SHP77 treated with DMSO at 0.1 percent for 48 hours (cell line): ENCODE measurements around the gene AUTS2.

Source experiments
- DNase-seq: peaks from one replicate; lab custom pipeline; 2025; lab: John Stamatoyannopoulos, UW

AUTS2 gene

GRCh38 chr7:70693686-70694433, 1095.6 kb downstream of the AUTS2 start:
- no peak for DNase-seq

GRCh38 chr7:70694434-70694970, 1096.2 kb downstream of the AUTS2 start:
- no peak for DNase-seq

GRCh38 chr7:70694971-70695794, 1096.9 kb downstream of the AUTS2 start:
- no peak for DNase-seq

GRCh38 chr7:70695795-70696083, 1097.5 kb downstream of the AUTS2 start:
- no peak for DNase-seq

- no peak for DNase-seq
These were observed 1098.0 kb downstream of the AUTS2 start for GRCh38 chr7:70696201-70696754.

- no peak for DNase-seq
These were observed 1100.1 kb downstream of the AUTS2 start for GRCh38 chr7:70698219-70698832.

GRCh38 chr7:70699271-70699670, 1101.0 kb downstream of the AUTS2 start:
- no peak for DNase-seq

- no peak for DNase-seq
These were observed 1102.0 kb downstream of the AUTS2 start for GRCh38 chr7:70700055-70700940.

- DNase-seq, result no peak
These were observed 1102.7 kb downstream of the AUTS2 start for GRCh38 chr7:70700941-70701425.

GRCh38 chr7:70701477-70701876, 1103.2 kb downstream of the AUTS2 start:
- no peak for DNase-seq

GRCh38 chr7:70701991-70702390, 1103.7 kb downstream of the AUTS2 start:
- no peak for DNase-seq

GRCh38 chr7:70703785-70704184, 1105.5 kb downstream of the AUTS2 start:
- no peak for DNase-seq

- DNase-seq, result no peak
These were observed 1106.6 kb downstream of the AUTS2 start for GRCh38 chr7:70704831-70705346.

- DNase-seq, result no peak
These were observed 1107.9 kb downstream of the AUTS2 start for GRCh38 chr7:70706204-70706603.

GRCh38 chr7:70706698-70707097, 1108.4 kb downstream of the AUTS2 start:
- DNase-seq, result no peak

- no peak for DNase-seq
These were observed 1109.6 kb downstream of the AUTS2 start for GRCh38 chr7:70707823-70708243.

- no peak for DNase-seq
These were observed 1111.8 kb downstream of the AUTS2 start for GRCh38 chr7:70710011-70710480.

GRCh38 chr7:70710651-70711050, 1112.4 kb downstream of the AUTS2 start:
- DNase-seq, result no peak

- DNase-seq, result peak; percentile 64
These were observed 1113.2 kb downstream of the AUTS2 start for GRCh38 chr7:70711452-70711851.

GRCh38 chr7:70712942-70713341, 1114.7 kb downstream of the AUTS2 start:
- peak; percentile 41 for DNase-seq

- DNase-seq, result no peak
These were observed 1116.3 kb downstream of the AUTS2 start for GRCh38 chr7:70714506-70715038.
